Retinal pigment epithelial cell (primary cell): ENCODE results near the gene SNCAIP.

Source experiments
- DNase-seq: peaks from one replicate; pipeline ENCODE4 v3.0.0-alpha.2; 2010; ENCODE audit warnings: low read depth
- H3K4me3 ChIP-seq: 2 replicates; pipeline ENCODE4 v1.5.1; 2011; ENCODE audit warnings: mild to moderate bottlenecking, low read length, control low read depth, moderate library complexity
- CTCF ChIP-seq: conservative IDR thresholded peaks from 2 replicates; pipeline ENCODE4 v1.5.1; 2011; ENCODE audit warnings: low read depth, low read length, control low read depth, inconsistent platforms

Gene SNCAIP

DNA sequence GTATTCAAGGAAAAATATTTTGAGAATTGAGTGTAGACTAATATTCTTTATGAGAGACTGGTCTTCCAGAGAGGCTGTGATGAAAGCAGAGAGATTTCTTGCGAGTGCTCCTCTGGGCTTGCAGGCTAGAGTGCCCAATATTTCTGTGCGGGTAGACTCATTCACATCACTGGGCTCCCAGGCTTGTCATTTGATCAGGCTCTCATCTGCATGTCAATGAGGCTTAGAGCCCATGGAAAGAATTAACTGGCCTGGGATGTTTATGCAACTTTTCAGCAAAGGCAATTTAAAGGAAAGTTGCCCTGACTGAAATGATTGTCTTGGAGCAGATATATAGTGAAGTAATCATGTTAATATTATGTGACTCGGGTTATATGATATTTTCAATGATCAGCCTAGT, 42.3 kb downstream of the SNCAIP start:
- no peak overlapping the region for H3K4me3 ChIP-seq
- TF ChIP-seq CTCF: no peak
- DNase-seq: no peak

DNA sequence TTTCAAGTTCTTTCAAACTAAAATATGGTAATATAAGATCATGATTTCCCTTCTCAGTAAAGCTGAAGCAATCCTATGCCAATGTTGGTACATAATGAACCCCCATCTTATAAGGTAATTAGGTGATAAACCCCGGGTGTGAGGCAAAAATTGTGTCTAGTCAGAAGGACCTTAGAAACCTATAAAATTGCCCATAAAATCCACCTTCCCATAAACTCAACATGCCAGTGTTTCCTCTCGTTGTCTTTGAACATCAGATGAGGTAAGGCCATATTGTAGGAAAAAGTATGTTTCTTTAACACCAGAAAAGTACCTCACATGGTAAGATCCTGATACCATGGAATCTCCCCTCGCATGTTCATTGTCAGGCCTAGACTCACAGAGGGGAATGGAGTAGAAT, 43.3 kb downstream of the SNCAIP start:
- no peak overlapping the region for H3K4me3 ChIP-seq
- DNase-seq: no peak

GRCh38 chr5:122356855-122357254, 44.8 kb downstream of the SNCAIP start:
- no peak for DNase-seq
- TF ChIP-seq CTCF: no peak
- H3K4me3 ChIP-seq: no peak overlapping the region

More for the DNA sequence above, 43.3 kb downstream of the SNCAIP start:
- TF ChIP-seq CTCF: no peak

- H3K4me3 ChIP-seq: no peak overlapping the region
- TF ChIP-seq CTCF: no peak
- peak; percentile 59 for DNase-seq
Measured at GRCh38 chr5:122358372-122358979, 46.4 kb downstream of the SNCAIP start.

DNA sequence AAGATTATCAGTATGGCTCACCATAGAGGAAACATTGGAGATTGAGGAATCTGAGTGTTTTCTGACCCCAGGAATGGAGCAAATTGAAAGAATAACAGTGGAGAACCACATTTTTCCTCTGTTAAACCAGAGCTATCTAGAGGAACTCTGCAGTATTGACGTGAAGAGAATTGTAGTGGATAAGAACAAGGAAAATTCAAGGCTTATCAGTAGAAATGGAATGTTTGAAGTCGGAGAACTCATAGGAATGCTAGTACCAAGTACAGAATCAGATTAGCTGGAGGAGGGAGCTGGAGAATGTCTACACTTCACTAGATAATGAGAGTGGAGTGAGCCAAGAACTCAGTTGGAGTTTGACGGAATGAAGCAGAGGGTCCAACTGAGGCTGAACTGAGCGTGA, 50.3 kb downstream of the SNCAIP start:
- H3K4me3 ChIP-seq: no peak overlapping the region
- DNase-seq: peak; percentile 52
- no peak for TF ChIP-seq CTCF

DNA sequence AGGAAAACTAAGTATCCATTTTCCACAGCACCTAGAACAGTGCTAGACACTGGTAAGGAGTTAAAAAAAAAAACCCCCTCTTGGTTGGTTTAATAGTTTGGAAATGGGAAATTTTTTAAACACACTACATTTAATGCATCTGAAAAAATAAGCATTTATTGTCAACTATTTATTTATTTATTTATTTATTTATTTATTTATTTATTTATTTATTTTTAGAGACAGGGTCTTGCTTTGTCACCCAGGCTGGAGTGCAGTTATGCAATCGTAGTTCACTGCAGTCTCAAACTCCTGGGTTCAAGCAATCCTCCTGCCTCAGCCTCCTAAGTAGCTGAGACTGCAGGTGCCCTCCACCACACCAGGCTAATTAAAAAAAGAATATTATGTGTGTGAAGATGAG, 51.6 kb downstream of the SNCAIP start:
- no peak for TF ChIP-seq CTCF
- no peak for DNase-seq
- no peak overlapping the region for H3K4me3 ChIP-seq

DNA sequence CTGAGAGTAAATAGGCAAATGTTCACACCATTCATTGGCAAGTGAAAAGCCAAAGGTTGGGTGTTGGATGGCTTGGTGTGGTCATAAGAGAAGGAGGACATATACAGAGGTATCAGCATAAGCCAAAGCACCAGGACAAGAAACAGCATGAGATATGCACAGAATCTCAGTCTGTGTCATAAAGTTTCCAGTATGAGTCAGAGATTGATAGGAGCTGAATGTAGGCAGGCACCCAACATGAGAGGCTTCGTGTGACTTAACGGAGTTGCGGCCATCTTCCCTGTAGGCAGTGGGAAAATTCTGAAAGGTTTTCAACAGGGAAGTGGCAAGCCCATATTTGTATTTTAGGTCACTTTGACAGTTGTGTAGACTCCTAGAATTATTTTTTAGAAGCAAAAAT, 54.5 kb downstream of the SNCAIP start:
- TF ChIP-seq CTCF: no peak
- DNase-seq: no peak
- no peak overlapping the region for H3K4me3 ChIP-seq
